WI38 (cell line): ENCODE results near the gene DDIAS.

Source experiments
- H3K4me3 ChIP-seq: 2 replicates; pipeline ENCODE4 v1.5.1; 2011; ENCODE audit warnings: low read depth, mild to moderate bottlenecking, control low read depth, low read length
- TF ChIP-seq, protein P1 (sequence below): IDR thresholded peaks from 2 replicates; pipeline ENCODE4 v1.5.1; 2012; ENCODE audit warnings: low read depth, mild to moderate bottlenecking, control low read depth, low read length

Gene DDIAS

GRCh38 chr11:82871646-82872045, 29.9 kb upstream of the DDIAS start:
- no peak overlapping the region for H3K4me3 ChIP-seq
- TF ChIP-seq, protein P1, sequence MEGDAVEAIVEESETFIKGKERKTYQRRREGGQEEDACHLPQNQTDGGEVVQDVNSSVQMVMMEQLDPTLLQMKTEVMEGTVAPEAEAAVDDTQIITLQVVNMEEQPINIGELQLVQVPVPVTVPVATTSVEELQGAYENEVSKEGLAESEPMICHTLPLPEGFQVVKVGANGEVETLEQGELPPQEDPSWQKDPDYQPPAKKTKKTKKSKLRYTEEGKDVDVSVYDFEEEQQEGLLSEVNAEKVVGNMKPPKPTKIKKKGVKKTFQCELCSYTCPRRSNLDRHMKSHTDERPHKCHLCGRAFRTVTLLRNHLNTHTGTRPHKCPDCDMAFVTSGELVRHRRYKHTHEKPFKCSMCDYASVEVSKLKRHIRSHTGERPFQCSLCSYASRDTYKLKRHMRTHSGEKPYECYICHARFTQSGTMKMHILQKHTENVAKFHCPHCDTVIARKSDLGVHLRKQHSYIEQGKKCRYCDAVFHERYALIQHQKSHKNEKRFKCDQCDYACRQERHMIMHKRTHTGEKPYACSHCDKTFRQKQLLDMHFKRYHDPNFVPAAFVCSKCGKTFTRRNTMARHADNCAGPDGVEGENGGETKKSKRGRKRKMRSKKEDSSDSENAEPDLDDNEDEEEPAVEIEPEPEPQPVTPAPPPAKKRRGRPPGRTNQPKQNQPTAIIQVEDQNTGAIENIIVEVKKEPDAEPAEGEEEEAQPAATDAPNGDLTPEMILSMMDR: no peak

DNA sequence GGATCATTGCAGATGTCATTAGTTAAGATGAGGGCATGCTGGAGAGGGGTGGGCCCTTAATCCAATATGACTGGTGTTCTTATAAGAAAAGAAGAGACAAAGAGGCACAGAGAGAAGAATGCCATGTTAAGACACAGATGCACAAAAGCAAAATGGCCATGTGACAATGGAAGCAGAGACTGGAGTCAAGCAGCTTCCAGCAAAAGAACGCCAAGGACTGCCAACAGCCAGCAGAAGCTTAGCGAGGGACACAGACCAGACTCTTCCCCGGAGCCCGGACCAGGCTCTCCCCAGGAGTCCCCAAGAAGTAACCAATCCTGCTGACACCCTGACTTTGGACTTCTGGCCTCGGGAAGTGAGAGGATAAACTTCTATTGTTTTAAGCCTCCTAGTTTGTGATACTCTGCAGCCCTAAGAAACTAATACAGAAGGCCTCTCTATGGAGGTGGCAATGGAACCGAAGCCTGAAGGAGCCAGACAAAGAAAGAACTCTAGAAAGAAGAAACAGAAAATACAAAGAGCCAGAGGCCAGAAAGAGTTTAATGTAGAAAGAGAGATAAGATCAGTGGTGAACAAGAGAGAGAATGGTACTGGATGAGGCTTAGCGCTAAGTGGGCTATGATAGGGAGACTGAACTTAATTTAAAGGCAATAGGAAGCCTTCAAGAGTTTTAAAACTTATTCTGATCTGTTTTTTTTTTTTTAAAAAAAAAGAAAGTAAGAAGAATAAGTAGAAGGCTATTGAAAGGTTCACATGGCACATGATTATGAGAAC, 29.0 kb upstream of the DDIAS start:
- no peak overlapping the region for H3K4me3 ChIP-seq
- TF ChIP-seq, protein P1: no peak

GRCh38 chr11:82873919-82874333, 27.6 kb upstream of the DDIAS start:
- TF ChIP-seq, protein P1: no peak

DNA sequence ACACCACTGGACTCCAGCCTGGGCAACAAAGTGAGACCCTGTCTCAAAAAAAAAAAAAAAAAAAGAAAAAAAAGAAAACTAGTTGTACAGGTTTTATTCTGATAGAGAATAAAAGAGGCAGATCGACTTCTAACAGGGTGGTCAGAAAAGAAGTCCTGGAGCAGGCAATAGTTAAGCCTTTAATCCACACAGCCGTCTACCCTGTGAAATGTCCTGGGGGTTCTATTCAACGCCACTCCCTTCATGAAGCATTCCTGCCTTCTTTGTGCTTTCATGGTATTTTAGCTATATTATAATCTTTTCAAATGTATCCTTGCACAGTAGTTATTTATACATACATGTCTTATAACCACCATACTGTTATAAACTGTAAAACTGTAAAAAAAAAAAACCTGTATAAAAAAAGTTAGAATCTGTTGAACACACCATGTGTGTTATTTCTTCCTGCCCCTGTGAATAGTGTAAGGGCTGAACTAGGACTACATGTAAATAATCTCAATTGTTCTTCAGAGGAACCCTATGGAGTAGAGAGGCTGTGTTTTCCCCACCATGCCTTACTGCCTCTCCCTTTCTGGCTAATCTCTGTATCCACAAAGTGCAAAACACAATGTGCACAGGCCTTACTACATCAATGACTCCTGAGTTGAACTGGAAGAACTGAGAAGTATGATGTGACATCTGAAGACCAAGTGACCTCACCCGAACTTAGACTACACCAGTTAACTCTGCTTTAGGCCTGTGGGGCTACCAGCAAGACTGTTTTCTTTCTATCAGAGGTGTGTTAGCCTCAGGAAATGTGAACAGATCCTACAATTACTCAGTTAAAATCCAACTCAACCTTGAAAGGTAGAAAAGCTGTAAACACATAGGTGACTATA, 26.7 kb upstream of the DDIAS start:
- TF ChIP-seq, protein P1: no peak
- no peak overlapping the region for H3K4me3 ChIP-seq

More at GRCh38 chr11:82873919-82874333, 27.6 kb upstream of the DDIAS start:
- no peak overlapping the region for H3K4me3 ChIP-seq

- TF ChIP-seq, protein P1: no peak
- no peak overlapping the region for H3K4me3 ChIP-seq
Observed at GRCh38 chr11:82883853-82884252, 17.7 kb upstream of the DDIAS start.

GRCh38 chr11:82889133-82890001, 12.2 kb upstream of the DDIAS start:
- H3K4me3 ChIP-seq: no peak overlapping the region
- TF ChIP-seq, protein P1: no peak
